ENCODE data around the gene PLA2G6. TPM values are rescaled to one million over a fixed set of nuclear protein-coding genes. Genes with fewer than 3 reads are reported as not detected.

The PLA2G6 gene
- total RNA-seq, 1 experiment from 2014 or later, result 24.1 TPM

GRCh38 chr22:38201711-38202436, 20.2 kb upstream of the PLA2G6 start, which contains the start of gene MAFF:
Gene MAFF (plus strand): TSS chr22:38201994. CDS start chr22:38213854, 11,860 bp downstream.
- no peaks in the 10 kb centered on the region for H3K27me3 ChIP-seq (ENCODE audit: insufficient read depth, low read length)
- no peak within 1 kb of the TSS for H3K56ac ChIP-seq (ENCODE audit: insufficient read length, low read depth, low read length)
- H3K9ac ChIP-seq (ENCODE audit: extremely low read depth, insufficient read length, low read length), result peak within 1 kb of the TSS; percentile 49
- no peaks in the 10 kb centered on the region for H4K20me1 ChIP-seq (ENCODE audit: control insufficient read depth, insufficient read depth, insufficient read length)
- H4K91ac ChIP-seq (ENCODE audit: insufficient read length, low read depth, low read length), result no peak within 1 kb of the TSS
- H2AK5ac ChIP-seq (ENCODE audit: insufficient read length, low read length), result no peak within 1 kb of the TSS
- H2BK5ac ChIP-seq (ENCODE audit: insufficient read length, low read length), result no peak within 1 kb of the TSS
- peaks cover 15% of the 10 kb centered on the region for H3K23me2 ChIP-seq (ENCODE audit: insufficient read length, low read depth, low read length, poor library complexity, severe bottlenecking)
- H3K14ac ChIP-seq (ENCODE audit: insufficient read depth, low read length), result peak within 1 kb of the TSS; percentile 80
- Mint-ChIP-seq H3K36me3 (ENCODE audit: insufficient read depth in 1 of 3, low read depth in 3 of 3) (no peaks in the 10 kb centered on the region), H3K4me1 (peaks cover 18 to 21% of the 10 kb centered on the region in 2 experiments), H3K9me3 (no peaks in the 10 kb centered on the region; a peak in 1 of 5 replicates), H3K27ac (peak within 1 kb of the TSS in 2 of 3 experiments; percentile 57 to 92; a peak in 3 of 7 replicates), H3K27me3 (ENCODE audit: low read depth) (peaks cover 43% of the 10 kb centered on the region), H3K4me3 (peak within 1 kb of the TSS; percentile 80 to 90)
- no peak within 1 kb of the TSS for H3K23ac ChIP-seq (ENCODE audit: insufficient read length, low read depth, low read length)
- DNase-seq, result peak; percentile 97
- no peaks in the 10 kb centered on the region for H3K9me3 ChIP-seq (ENCODE audit: control insufficient read depth, low read depth, low read length)
- H3K18ac ChIP-seq (ENCODE audit: insufficient read length, low read depth, low read length), result peak within 1 kb of the TSS; percentile 76
- H3K79me2 ChIP-seq (ENCODE audit: insufficient read depth, low read length), result no peaks in the 10 kb centered on the region; the same call in 1 of the 2 replicates
- no peak within 1 kb of the TSS for H4K5ac ChIP-seq (ENCODE audit: insufficient read length, low read depth, low read length)
- H3K4me1 ChIP-seq (ENCODE audit: insufficient read depth, low read length), result no peaks in the 10 kb centered on the region; the same call in 1 of the 2 replicates
- peak within 1 kb of the TSS; percentile 41 for H2BK12ac ChIP-seq (ENCODE audit: insufficient read length, low read depth, low read length)
- H2BK120ac ChIP-seq (ENCODE audit: low read depth, low read length, poor library complexity, severe bottlenecking), result no peak within 1 kb of the TSS
- H3T11ph ChIP-seq (ENCODE audit: low read length), result no peak within 1 kb of the TSS
- no peak within 1 kb of the TSS for H2BK15ac ChIP-seq (ENCODE audit: low read depth, low read length)
- no peak within 1 kb of the TSS for H2BK20ac ChIP-seq (ENCODE audit: low read depth, low read length, poor library complexity, severe bottlenecking)
- WGBS (ENCODE audit: extremely low coverage, insufficient read length, low lambda C conversion rate), result no CpG with 5 or more reads among the region's 85 CpGs
- H3K79me1 ChIP-seq (ENCODE audit: insufficient read depth, low read depth, low read length, poor library complexity, severe bottlenecking), result no peaks in the 10 kb centered on the region
- H3K4ac ChIP-seq (ENCODE audit: low read depth, low read length), result no peak within 1 kb of the TSS; the same call in 1 of the 2 replicates
- no peak within 1 kb of the TSS for H3K27ac ChIP-seq (ENCODE audit: insufficient read length, low read depth, low read length)
- H4K8ac ChIP-seq (replicated peaks; ENCODE audit: insufficient read length, low read depth, low read length), result no peak within 1 kb of the TSS
- no peak for TF ChIP-seq CTCF (conservative IDR thresholded peaks at IDR 0.05)
- H2AFZ ChIP-seq (ENCODE audit: low read length), result no peak within 1 kb of the TSS
- H3K4me2 ChIP-seq (ENCODE audit: insufficient read depth, insufficient read length, low read length), result peak within 1 kb of the TSS; percentile 84

All from H9 (cell line).